NK-92 treated with Interleukin-12 subunit alpha and Interleukin-12 subunit beta, amount 100 ng/mL, for 24 hours (cell line): Measurements from ENCODE around the gene FREM3.
"Not testable (repeated sequence)": the region's sequence is repeated elsewhere in the genome, so short reads cannot be mapped to it uniquely, and the experiment has no call there.

Experiments used
- DNase-seq: peaks from one replicate; lab custom pipeline; 2025; lab: John Stamatoyannopoulos, UW

The FREM3 gene

DNA sequence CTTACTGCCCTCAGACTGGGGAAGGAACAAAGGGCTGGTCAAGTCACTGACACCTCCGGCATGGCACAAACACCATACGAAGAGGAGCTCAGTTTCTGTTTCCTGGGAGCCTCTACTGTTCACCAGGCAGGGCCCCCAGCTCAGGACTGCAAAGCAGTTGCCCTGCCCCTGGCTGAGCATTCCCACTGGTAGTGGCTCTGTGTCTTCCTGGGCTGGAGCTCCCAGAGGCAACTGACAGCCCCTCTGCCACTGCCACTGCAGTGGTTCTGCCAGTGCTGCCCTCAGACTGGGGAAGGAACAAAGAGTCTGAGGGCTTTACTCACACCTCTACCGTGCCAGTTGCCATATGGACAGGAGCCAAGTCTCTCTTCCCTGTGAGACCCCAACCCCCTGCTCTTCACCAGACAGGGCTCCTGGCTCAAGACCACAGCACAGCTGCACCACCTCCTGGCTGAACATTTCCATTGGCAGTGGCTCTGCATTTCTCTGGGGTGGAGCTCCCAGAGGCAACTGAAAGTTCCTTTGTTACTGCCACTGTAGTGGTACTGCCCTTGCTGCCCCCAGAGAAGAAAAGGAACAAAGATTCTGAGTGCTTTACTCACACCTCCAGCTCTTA, 119.0 kb downstream of the FREM3 start:
- no peak for DNase-seq

DNA sequence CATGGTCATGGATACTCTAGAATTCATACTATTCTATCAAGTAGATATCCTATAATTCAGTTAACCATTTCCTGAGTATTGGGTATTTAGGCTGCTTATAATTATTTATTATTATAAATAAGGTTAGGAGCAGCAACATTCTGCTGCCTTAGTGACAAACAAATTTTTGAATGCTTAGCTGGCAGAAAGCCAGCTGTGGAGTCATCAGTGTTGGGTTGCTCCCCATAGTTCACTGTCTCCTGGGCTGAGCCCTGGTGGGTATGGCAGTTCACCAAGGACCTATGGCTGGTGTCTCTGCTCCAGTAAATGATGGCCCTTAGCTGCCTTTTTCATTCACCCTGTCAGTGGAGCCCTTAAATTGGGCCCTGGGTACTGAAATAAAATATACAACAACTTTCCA, 125.1 kb downstream of the FREM3 start:
- no peak for DNase-seq

DNA sequence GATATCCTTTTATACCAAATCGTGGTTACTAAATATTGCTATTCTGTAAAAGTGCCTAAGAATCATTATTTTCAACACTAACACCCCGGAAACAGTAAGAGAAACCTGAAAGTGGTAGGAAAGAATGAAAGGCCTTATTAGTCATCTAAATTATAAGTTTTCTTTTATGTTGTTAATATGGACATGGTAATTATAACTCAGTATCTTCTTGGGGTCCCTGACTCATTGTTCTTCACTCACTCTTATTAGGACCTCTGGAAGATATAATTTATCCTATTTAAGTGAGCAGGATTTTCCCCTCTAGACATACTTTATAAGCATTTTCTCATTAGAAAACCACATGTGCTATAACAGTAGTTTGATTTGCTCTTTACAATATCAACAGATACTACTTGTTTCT, 136.0 kb downstream of the FREM3 start:
- DNase-seq, result no peak

DNA sequence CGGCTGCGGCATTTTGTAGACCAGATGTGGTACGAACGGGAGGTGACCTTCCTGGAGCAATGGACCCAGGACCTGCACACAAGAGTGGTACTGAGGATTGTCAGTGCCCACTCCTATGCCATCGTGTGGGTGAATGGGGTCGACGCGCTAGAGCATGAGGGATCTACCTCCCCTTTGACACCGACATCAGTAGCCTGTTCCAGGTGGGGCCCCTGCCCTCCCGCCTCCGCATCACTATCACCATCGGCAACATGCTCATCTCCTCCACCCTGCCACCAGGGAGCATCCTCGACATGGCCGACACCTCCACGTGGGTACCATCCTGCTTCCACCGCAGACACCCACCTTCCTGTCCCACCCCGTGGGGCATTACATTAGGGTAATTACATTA, 140.7 kb downstream of the FREM3 start:
- DNase-seq, result no peak

DNA sequence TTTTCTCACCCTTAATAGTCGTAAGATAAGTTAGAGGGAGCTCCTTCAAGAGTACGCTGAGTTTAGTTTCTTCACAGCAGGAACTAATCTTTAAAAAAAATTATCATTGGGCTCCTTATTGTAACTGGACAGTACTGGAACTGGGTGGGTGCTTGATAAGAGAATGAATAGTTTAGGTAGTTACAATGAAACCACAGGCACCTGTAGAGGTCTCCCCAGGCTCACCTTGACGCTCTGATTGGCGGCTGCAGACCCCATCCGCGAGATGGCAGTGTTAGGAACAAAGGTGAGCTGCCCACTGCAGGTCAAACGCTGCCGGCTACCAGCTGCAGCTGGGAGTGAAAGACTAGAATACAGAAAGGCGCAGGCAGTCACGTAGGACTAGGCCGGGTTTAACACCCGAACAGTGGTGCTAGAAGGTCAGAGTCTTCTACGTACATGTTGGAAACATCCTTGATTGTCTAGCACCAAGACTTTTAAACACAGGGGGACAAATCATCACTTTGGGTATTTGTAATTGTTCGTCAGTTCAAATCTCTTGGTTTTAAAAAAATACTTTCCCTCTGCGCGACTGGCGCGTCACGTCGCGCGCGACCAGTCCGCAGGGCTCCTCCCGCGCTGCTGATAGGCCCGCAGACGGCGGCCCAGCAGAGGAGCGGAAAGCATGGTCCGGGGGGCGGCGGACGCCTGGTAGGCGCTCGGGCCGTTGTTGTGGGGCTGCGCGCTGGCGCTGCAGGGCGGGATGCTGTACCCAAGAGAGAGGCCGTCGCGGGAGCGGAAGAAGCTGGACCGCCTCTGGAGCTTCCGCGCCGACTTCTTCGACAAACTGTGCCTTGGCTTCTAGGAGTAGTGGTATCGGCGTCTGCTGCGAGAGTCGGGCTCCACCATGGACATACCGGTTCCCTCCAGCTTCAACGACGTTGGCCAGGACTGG, 141.4 kb downstream of the FREM3 start:
- DNase-seq, result no peak

DNA sequence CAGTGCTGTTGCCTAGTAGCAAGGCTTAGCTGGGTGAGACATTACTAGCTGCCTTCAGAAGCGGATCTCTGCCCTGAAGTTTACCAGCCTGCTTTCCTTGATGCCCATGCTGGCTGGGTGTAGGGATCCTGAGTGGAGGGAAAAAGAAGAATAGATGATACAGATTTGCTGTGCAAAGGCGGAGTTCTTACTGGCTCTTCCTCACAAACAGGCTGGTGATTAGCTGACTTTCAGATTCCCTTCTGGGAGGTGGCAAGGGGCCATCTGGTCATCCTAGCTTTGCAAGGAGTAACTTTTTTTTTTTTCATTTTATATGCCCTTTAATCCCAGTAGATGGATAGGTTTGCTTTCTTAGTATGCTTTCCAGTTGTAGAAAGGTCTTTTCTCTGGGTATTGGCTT, 142.2 kb downstream of the FREM3 start:
- DNase-seq, result no peak

DNA sequence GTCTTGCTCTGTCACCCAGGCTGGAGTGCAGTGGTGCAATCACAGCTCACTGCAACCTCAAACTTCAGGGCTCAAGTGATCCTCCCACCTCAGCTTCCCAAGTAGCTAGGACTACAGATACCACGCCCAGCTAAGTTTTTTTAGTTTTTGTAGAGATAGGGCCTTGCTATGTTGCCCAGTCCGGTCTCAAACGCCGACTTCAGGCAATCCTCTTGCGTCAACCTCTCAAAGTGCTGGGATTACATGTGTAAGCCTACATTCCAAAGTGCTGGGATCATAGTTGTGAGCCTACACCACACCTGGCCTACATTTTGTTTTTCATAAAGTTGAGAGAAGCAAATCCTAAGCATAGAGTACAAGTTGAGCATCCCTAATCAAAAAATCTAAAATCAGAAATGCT, 144.8 kb downstream of the FREM3 start:
- no peak for DNase-seq

DNA sequence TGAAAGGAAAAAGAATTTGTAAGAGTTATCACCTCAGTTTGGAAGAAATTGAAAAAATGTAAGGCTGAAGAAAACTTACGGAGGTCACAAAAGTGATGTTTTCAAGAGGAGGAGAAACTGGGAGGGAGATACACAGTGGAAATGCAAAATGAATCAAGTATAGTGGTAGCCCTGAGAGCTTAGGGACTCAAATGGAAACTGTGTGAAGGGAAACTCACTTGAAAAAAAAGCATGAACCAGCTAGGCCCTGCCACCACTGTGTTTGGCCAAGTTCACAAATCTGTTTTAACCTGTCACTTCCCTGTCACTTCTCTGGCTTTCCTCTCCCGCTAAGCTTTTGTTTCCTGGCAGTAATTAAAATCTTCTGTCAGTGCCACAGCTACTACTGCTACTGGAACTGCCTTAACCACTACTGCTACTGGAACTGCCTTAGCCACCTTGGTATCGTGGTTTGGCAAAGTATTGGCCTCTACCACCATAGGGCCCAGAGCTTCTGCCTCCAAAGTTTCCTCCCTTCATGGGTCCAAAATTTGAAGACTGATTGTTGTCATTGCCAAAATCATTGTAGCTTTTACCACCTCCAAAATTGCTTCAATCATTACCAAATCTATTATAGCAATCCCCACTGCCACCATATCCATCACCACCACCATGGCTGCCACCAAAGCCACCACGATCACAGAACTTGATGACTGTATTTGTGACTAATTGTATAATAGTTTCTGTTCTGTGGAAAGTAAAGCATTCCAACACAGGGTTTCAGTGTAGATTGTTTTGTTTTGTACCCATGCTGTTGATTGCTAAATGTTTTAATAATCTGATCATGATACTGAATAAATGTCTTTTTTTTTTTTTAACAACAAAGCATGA, 145.5 kb downstream of the FREM3 start:
- no peak for DNase-seq

DNA sequence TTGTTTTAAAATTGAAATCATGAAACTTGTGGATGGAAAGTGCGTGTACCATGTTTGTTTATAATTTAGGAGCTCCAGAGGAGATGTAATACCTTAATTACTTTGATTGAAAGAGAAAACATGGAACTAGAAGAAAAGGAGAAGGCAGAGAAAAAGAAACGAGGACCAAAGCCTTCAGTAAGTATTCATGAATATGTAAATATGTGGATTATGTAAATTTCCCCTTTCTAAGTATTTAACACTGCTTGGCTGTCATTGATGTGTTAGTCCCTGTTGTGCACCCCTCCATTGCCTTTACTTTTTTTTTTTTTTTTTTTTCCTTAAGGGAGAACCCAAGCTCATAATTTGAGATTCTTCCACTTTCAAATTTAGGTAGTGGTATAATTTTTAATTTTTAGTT, 150.5 kb downstream of the FREM3 start:
- no peak for DNase-seq

DNA sequence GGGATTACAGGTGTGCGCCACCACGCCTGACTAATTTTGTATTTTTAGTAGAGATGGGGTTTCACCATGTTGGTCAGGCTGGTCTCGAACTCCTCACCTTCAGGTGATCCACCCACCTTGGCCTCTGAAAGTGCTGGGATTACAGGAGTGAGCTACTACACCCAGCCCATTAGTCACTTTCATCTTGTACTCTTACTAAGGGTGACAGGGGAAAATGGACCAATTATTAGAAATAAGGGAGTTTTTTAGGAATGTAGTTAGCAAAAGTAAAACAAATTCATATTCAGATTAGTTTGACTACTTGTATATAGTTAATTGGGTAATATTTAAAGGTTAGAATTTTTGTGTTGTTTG, 160.8 kb downstream of the FREM3 start:
- no peak for DNase-seq

DNA sequence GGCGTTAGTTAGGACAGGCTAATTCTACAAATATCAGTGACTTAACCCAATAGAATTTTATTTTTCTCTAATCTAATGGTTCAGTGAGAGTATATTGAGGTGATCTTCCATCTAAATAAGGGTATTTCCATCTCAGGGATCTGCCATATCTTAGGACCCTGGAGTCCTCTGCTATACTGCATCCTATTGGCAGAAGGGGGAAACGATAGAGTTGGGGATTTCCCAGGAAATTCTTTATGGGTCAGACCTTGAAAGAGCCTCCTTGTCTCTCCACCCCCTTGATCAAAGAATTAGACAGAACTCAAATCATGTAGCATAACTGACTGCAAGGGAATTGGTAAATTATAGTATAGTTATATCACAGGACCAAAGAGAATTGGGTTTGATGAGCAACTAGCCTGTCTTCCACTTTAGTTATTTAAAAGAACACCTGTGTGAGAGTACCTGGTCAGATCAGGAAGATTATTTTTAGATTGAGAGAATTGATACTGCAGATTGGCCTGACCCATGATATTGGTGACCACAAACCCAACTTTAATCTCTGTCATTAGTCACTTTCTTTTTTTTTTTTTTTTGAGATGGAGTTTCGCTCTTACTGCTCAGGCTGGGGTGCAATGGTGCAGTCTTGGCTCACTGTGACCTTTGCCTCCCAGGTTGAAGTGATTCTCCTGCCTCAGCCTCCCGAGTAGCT, 161.4 kb downstream of the FREM3 start:
- DNase-seq, result no peak

DNA sequence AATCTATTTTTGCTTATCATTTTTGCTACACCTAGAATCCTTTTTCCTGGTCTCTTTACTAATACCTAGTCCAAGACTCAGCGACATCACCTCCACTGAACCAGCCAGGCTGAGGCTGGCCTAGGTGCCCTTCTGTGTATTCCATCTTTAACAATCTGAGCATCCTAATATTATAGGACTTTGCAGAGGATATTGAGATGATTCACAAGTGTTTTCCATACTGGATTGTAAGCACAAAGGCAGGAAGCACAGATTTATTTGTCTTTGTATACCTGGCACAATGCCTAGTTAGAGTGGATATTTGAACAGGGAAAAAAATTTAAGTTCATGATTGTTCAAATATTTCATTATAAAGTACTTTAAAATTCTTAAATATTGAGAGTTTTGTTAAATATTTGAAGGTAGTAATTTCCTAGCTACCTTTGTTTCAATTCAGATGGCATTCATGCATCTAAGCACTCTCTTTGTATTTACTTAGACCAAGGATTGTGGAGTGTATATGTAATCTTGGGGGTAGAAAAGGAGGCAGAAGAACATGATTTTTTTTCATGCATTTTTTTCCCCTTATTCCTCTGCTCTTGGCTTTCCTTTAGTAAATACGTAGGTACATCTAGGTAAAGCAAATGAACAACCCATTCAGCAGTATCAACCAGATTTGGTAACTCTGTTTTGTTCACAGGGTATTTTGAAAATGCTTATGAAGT, 168.5 kb downstream of the FREM3 start:
- no peak for DNase-seq

DNA sequence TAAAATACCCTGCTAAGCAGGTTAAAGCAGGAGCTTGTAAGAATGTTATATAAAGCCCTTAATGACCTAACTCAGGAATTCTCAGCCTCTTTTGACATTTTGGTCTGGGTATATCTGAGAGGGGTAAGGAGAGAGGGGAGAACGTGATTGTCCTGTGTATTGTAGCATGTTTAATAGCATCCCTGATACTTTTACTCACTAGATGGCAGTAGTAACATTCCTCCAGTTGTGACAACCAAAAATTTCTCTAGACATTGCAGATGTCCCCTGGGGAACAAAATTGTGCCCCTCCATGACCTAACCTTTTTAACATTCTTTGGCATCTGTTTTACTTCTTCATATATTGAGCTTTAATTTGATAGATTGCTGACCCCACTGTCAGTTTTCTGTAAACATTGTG, 169.1 kb downstream of the FREM3 start:
- no peak for DNase-seq

DNA sequence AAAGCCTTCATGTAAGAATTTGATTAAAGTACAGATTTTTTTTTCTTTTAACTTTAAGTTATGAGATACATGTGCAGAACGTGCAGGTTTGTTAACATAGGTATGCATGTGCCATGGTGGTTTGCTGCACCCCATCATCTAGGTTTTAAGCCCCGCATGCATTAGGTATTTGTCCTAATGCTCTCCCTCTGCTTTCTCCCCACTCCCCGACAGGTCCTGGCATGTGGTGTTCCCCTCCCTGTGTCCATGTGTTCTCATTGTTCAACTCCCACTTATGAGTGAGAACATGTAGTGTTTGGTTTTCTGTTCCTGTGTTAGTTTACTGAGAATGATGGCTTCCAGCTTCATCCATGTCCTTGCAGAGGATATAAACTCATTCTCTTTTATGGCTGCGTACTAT, 172.4 kb downstream of the FREM3 start:
- not testable (repeated sequence) for DNase-seq
